Neural progenitor cell (in vitro differentiated cells): ENCODE results near the gene OSTC. TPM values are rescaled to one million over a fixed set of nuclear protein-coding genes. Genes with fewer than 3 reads are reported as not detected.

ENCODE experiments used
- DNase-seq: peaks from one replicate; pipeline ENCODE4 v3.0.0-alpha.2; 2016; ENCODE audit warnings: low spot score
- H2AFZ ChIP-seq: fragments of 200-600 bp; sonication (generic); replicated peaks from 2 replicates; pipeline ENCODE4 v1.6.1; 2016; ENCODE audit warnings: antibody characterized with exemption
- H3F3A ChIP-seq: fragments of 200-600 bp; sonication (generic); 2 replicates; pipeline ENCODE4 v1.6.1; 2016; ENCODE audit warnings: antibody characterized with exemption, low read depth
- H3K27ac ChIP-seq: fragments of 200-600 bp; sonication (generic); 2 replicates; pipeline ENCODE4 v1.5.1; 2016; ENCODE audit warnings: mild to moderate bottlenecking
- H3K27me3 ChIP-seq: fragments of 200-600 bp; sonication (generic); 2 replicates; pipeline ENCODE4 v1.6.1; 2016; ENCODE audit warnings: mild to moderate bottlenecking, moderate library complexity
- H3K36me3 ChIP-seq: fragments of 200-600 bp; sonication (generic); 2 replicates; pipeline ENCODE4 v1.5.1; 2016
- H3K4me1 ChIP-seq: fragments of 200-600 bp; sonication (generic); 2 replicates; pipeline ENCODE4 v1.6.1; 2016; ENCODE audit warnings: mixed run types
- H3K4me2 ChIP-seq: fragments of 200-600 bp; sonication (generic); 2 replicates; pipeline ENCODE4 v1.6.1; 2016
- H3K4me3 ChIP-seq: fragments of 200-600 bp; sonication (generic); 2 replicates; pipeline ENCODE4 v1.5.1; 2016
- H3K79me2 ChIP-seq: fragments of 200-600 bp; sonication (generic); 2 replicates; pipeline ENCODE4 v1.6.1; 2016; ENCODE audit warnings: low read depth
- H3K9ac ChIP-seq: fragments of 200-600 bp; sonication (generic); 2 replicates; pipeline ENCODE4 v1.6.1; 2016
- H3K9me3 ChIP-seq: fragments of 200-600 bp; sonication (generic); 2 replicates; pipeline ENCODE4 v1.5.1; 2016; ENCODE audit warnings: low read depth
- H4K20me1 ChIP-seq: fragments of 200-600 bp; sonication (generic); 2 replicates; pipeline ENCODE4 v1.6.1; 2016; ENCODE audit warnings: low read depth
- H3K27ac Mint-ChIP-seq: 3 replicates; pipeline ENCODE4 v1.8.0; 2021; ENCODE audit warnings: mixed read lengths
- H3K27me3 Mint-ChIP-seq: 2 replicates; pipeline ENCODE4 v1.8.0; 2022; ENCODE audit warnings: low read depth, mild to moderate bottlenecking, inconsistent platforms, moderate library complexity, mixed read lengths; ENCODE audit not compliant: insufficient read depth
- H3K36me3 Mint-ChIP-seq: 3 replicates; pipeline ENCODE4 v1.8.0; 2021; ENCODE audit warnings: mixed read lengths
- H3K4me1 Mint-ChIP-seq: 3 replicates; pipeline ENCODE4 v1.8.0; 2021; ENCODE audit warnings: mixed read lengths
- H3K4me3 Mint-ChIP-seq: 3 replicates; pipeline ENCODE4 v1.8.0; 2021; ENCODE audit warnings: mild to moderate bottlenecking, moderate library complexity, mixed read lengths
- H3K9me3 Mint-ChIP-seq: 3 replicates; pipeline ENCODE4 v1.8.0; 2020; ENCODE audit warnings: mixed read lengths
- CTCF ChIP-seq: fragments of 200-600 bp; sonication (generic); IDR thresholded peaks from 2 replicates; pipeline ENCODE4 v1.5.1; 2017; ENCODE audit warnings: antibody characterized with exemption, mild to moderate bottlenecking
- EZH2 ChIP-seq: fragments of 200-600 bp; sonication (generic); IDR thresholded peaks from 2 replicates; pipeline ENCODE4 v1.6.1; 2017; ENCODE audit warnings: antibody characterized with exemption, mild to moderate bottlenecking, moderate library complexity
- EZH2phosphoT487 ChIP-seq: fragments of 200-600 bp; sonication (generic); IDR thresholded peaks from 2 replicates; pipeline ENCODE4 v1.6.1; 2017; ENCODE audit warnings: antibody characterized with exemption
- total RNA-seq: library from RNA; depleted of rRNA; stranded (reverse); fragments of >200 nt; gene quantifications from 2 replicates; pipeline ENCODE4 v1.2.3, GENCODE V29; 2015; ENCODE audit warnings: low replicate concordance

OSTC gene
- total RNA-seq, 1 donor from 2014 or later = 290 TPM

- TF ChIP-seq EZH2 (no peak), EZH2phosphoT487 (no peak), CTCF (no peak)
- Mint-ChIP-seq H3K4me1 (no peaks in the 10 kb centered on the region), H3K9me3 (no peaks in the 10 kb centered on the region), H3K27ac (no peak overlapping the region), H3K4me3 (no peak overlapping the region), H3K27me3 (peaks cover 7% of the 10 kb centered on the region), H3K36me3 (peaks cover 20% of the 10 kb centered on the region)
- no peaks in the 10 kb centered on the region for H4K20me1 ChIP-seq
- H3K27me3 ChIP-seq = no peaks in the 10 kb centered on the region
- peaks cover 22% of the 10 kb centered on the region for H3F3A ChIP-seq
- no peak for DNase-seq
- H3K36me3 ChIP-seq = no peaks in the 10 kb centered on the region
- no peaks in the 10 kb centered on the region for H3K9me3 ChIP-seq
- H3K27ac ChIP-seq = no peak overlapping the region
- no peak overlapping the region for H3K9ac ChIP-seq
- H3K4me2 ChIP-seq = no peak overlapping the region
- H2AFZ ChIP-seq = no peak overlapping the region
- no peaks in the 10 kb centered on the region for H3K79me2 ChIP-seq
- H3K4me1 ChIP-seq = no peaks in the 10 kb centered on the region
- H3K4me3 ChIP-seq = no peak overlapping the region
Observed at GRCh38 chr4:108636246-108636645, 14.2 kb upstream of the OSTC start.

GRCh38 chr4:108637856-108638255 lies 12.5 kb upstream of the OSTC start:
- peaks cover 16% of the 10 kb centered on the region for H3K36me3 Mint-ChIP-seq
- TF ChIP-seq EZH2 (no peak), CTCF (peak; percentile 14)
- peaks cover 7% of the 10 kb centered on the region for H3K27me3 Mint-ChIP-seq
- no peak overlapping the region for H3K4me2 ChIP-seq
- no peaks in the 10 kb centered on the region for H3K27me3 ChIP-seq
- no peaks in the 10 kb centered on the region for H3K4me1 Mint-ChIP-seq
- H3K79me2 ChIP-seq = no peaks in the 10 kb centered on the region
- H3K4me1 ChIP-seq = no peaks in the 10 kb centered on the region
- H3K4me3 Mint-ChIP-seq = no peak overlapping the region
- H3K36me3 ChIP-seq = no peaks in the 10 kb centered on the region
- no peaks in the 10 kb centered on the region for H4K20me1 ChIP-seq
- no peak overlapping the region for H3K9ac ChIP-seq
- H3F3A ChIP-seq = peaks cover 11% of the 10 kb centered on the region
- no peak overlapping the region for H2AFZ ChIP-seq
- no peak overlapping the region for H3K27ac ChIP-seq
- DNase-seq = no peak
- no peak overlapping the region for H3K27ac Mint-ChIP-seq
- no peaks in the 10 kb centered on the region for H3K9me3 Mint-ChIP-seq
- H3K9me3 ChIP-seq = no peaks in the 10 kb centered on the region
- no peak overlapping the region for H3K4me3 ChIP-seq

GRCh38 chr4:108644237-108644636 lies 6.2 kb upstream of the OSTC start:
- no peaks in the 10 kb centered on the region for H3K9me3 Mint-ChIP-seq
- Histone ChIP-seq H3K4me3 (no peak overlapping the region), H3K36me3 (no peaks in the 10 kb centered on the region), H3K4me2 (no peak overlapping the region), H2AFZ (no peak overlapping the region), H4K20me1 (no peaks in the 10 kb centered on the region), H3F3A (no peaks in the 10 kb centered on the region), H3K9me3 (no peaks in the 10 kb centered on the region), H3K4me1 (peaks cover under 1% of the 10 kb centered on the region), H3K27ac (no peak overlapping the region), H3K27me3 (no peaks in the 10 kb centered on the region), H3K79me2 (no peaks in the 10 kb centered on the region), H3K9ac (no peak overlapping the region)
- peaks cover 1% of the 10 kb centered on the region for H3K36me3 Mint-ChIP-seq
- no peak overlapping the region for H3K4me3 Mint-ChIP-seq
- peaks cover 4% of the 10 kb centered on the region for H3K27me3 Mint-ChIP-seq
- no peak overlapping the region for H3K27ac Mint-ChIP-seq
- TF ChIP-seq EZH2phosphoT487 (no peak), EZH2 (no peak), CTCF (no peak)
- no peak for DNase-seq
- no peaks in the 10 kb centered on the region for H3K4me1 Mint-ChIP-seq
